Fibroblast of the aortic adventitia (primary cell): Measurements from ENCODE around the gene SGCE. TPM values are rescaled to one million over a fixed set of nuclear protein-coding genes. Genes with fewer than 3 reads are reported as not detected.
A peak's percentile ranks its signal among the peaks of the same experiment; 100 is the strongest.

Source experiments
- DNase-seq: peaks from one replicate; pipeline ENCODE4 v3.0.0-alpha.2; 2010; ENCODE audit warnings: low read depth
- H3K4me3 ChIP-seq: 2 replicates; pipeline ENCODE4 v1.5.1; 2011; ENCODE audit warnings: low read depth, mild to moderate bottlenecking, control low read depth, low read length, moderate library complexity
- CTCF ChIP-seq: IDR thresholded peaks from 2 replicates; pipeline ENCODE4 v1.5.1; 2011; ENCODE audit warnings: mild to moderate bottlenecking, low read length, control low read depth, inconsistent platforms; ENCODE audit not compliant: insufficient read depth
- total RNA-seq: library from RNA; depleted of rRNA; stranded (reverse); fragments of >200 nt; gene quantifications from 2 replicates; pipeline ENCODE4 v1.2.3, GENCODE V29; 2012; ENCODE audit warnings: low replicate concordance

The SGCE gene
- total RNA-seq, 1 donor, result 100 TPM

GRCh38 chr7:94621120-94621519, 34.8 kb downstream of the SGCE start:
- no peak for TF ChIP-seq CTCF
- no peak for DNase-seq
- H3K4me3 ChIP-seq, result no peak overlapping the region

GRCh38 chr7:94620703-94621118, 35.2 kb downstream of the SGCE start:
- no peak overlapping the region for H3K4me3 ChIP-seq
- TF ChIP-seq CTCF, result no peak
- peak; percentile 94 for DNase-seq

- H3K4me3 ChIP-seq, result no peak overlapping the region
- TF ChIP-seq CTCF, result no peak
- no peak for DNase-seq
Observed at GRCh38 chr7:94618126-94618525, 37.8 kb downstream of the SGCE start.

- TF ChIP-seq CTCF, result no peak
- no peak overlapping the region for H3K4me3 ChIP-seq
- no peak for DNase-seq
Observed at GRCh38 chr7:94616855-94617254, 39.1 kb downstream of the SGCE start.

GRCh38 chr7:94615666-94616065, 40.3 kb downstream of the SGCE start:
- H3K4me3 ChIP-seq, result no peak overlapping the region
- TF ChIP-seq CTCF, result no peak
- no peak for DNase-seq

GRCh38 chr7:94612661-94613060, 43.3 kb downstream of the SGCE start:
- TF ChIP-seq CTCF, result no peak
- no peak overlapping the region for H3K4me3 ChIP-seq
- DNase-seq, result no peak

GRCh38 chr7:94612253-94612652, 43.7 kb downstream of the SGCE start:
- no peak for DNase-seq
- no peak overlapping the region for H3K4me3 ChIP-seq
- no peak for TF ChIP-seq CTCF
